Measurements from ENCODE around the gene LZTS2.

Gene LZTS2

DNA sequence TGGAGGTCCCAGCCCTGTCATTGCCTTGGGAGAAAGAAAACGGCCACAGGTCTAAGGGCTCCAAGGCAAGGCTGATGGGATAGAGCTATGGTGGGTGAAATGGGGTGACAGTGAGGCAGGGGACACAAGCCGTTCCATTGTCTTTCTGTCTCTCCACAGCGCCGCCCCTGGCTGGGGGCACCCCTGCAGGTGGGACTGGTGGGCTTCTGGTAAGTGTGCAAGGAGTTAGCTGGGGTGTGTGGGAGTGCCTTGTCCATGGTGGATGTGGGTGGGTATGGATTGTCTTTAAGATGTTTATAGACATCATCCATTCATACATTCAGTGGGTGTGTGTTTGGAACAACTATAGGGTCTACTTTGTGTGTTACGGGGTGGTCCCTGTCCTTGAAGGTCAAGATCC lies 38.9 kb downstream of the LZTS2 start:
- Histone ChIP-seq H3K4me2 (ENCODE audit: low read depth, low read length, poor library complexity, severe bottlenecking) (no peak overlapping the region), H4K20me1 (ENCODE audit: insufficient read depth, low read length, poor library complexity, severe bottlenecking) (no peaks in the 10 kb centered on the region), H3F3A (ENCODE audit: low read depth) (peaks cover 5% of the 10 kb centered on the region; the same call in 1 of the 2 replicates), H3K4me1 (ENCODE audit: insufficient read depth, low read length, poor library complexity, severe bottlenecking) (peaks cover 24% of the 10 kb centered on the region), H3K36me3 (ENCODE audit: insufficient read depth, low read length) (peaks cover 12% of the 10 kb centered on the region; the same call in 1 of the 2 replicates), H2AFZ (ENCODE audit: low read length) (no peak overlapping the region), H3K9me3 (ENCODE audit: insufficient read depth, low read depth, low read length) (no peaks in the 10 kb centered on the region), H3K9ac (ENCODE audit: low read depth, low read length, poor library complexity, severe bottlenecking) (no peak overlapping the region), H3K27me3 (ENCODE audit: insufficient read depth, low read length, poor library complexity, severe bottlenecking) (no peaks in the 10 kb centered on the region), H3K9me2 (replicated peaks; ENCODE audit: low read depth, low read length) (no peaks in the 10 kb centered on the region), H3K79me2 (ENCODE audit: insufficient read depth, low read length) (no peaks in the 10 kb centered on the region; the same call in 1 of the 2 replicates), H3K4me3 (ENCODE audit: low read length, poor library complexity, severe bottlenecking) (no peak overlapping the region)
- no peak for TF ChIP-seq EZH2phosphoT487 (IDR thresholded peaks at IDR 0.05; ENCODE audit: borderline replicate concordance)
- TF ChIP-seq, protein P1, sequence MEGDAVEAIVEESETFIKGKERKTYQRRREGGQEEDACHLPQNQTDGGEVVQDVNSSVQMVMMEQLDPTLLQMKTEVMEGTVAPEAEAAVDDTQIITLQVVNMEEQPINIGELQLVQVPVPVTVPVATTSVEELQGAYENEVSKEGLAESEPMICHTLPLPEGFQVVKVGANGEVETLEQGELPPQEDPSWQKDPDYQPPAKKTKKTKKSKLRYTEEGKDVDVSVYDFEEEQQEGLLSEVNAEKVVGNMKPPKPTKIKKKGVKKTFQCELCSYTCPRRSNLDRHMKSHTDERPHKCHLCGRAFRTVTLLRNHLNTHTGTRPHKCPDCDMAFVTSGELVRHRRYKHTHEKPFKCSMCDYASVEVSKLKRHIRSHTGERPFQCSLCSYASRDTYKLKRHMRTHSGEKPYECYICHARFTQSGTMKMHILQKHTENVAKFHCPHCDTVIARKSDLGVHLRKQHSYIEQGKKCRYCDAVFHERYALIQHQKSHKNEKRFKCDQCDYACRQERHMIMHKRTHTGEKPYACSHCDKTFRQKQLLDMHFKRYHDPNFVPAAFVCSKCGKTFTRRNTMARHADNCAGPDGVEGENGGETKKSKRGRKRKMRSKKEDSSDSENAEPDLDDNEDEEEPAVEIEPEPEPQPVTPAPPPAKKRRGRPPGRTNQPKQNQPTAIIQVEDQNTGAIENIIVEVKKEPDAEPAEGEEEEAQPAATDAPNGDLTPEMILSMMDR (conservative IDR thresholded peaks at IDR 0.05; ENCODE audit: low read length) = no peak; the same call in 1 of the 2 replicates

- H3K9me3 ChIP-seq (ENCODE audit: insufficient read depth, low read depth, low read length) = no peaks in the 10 kb centered on the region
- TF ChIP-seq EZH2phosphoT487 (IDR thresholded peaks at IDR 0.05; ENCODE audit: borderline replicate concordance) = no peak
- TF ChIP-seq, protein P1 (conservative IDR thresholded peaks at IDR 0.05; ENCODE audit: low read length) = no peak
Measured at GRCh38 chr10:101040061-101040460, 40.5 kb downstream of the LZTS2 start.

DNA sequence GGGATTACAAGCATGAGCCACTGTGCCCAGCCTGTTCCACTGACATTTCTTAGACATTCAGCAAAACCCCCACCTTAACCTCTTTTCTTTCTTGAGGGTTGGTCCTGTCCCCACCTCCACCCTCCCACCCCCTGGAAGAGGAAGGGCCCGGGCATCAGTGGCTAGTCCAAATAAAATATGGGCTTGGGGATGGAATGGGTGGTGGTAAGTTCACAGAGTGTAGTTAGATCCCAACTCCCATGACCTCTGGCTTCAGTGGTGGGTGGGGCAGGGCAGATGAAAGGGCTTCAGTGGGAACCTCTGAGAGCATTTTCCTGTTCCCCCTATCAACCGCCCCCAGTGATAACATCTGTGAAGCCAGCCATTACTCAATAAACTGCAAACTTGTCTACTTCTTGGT lies 41.2 kb downstream of the LZTS2 start:
- no peak overlapping the region for H3K9ac ChIP-seq (ENCODE audit: low read depth, low read length, poor library complexity, severe bottlenecking)
- H4K20me1 ChIP-seq (ENCODE audit: insufficient read depth, low read length, poor library complexity, severe bottlenecking) = no peaks in the 10 kb centered on the region
- no peaks in the 10 kb centered on the region; the same call in 1 of the 2 replicates for H3K79me2 ChIP-seq (ENCODE audit: insufficient read depth, low read length)
- peaks cover 12% of the 10 kb centered on the region; the same call in 1 of the 2 replicates for H3K36me3 ChIP-seq (ENCODE audit: insufficient read depth, low read length)
- H2AFZ ChIP-seq (ENCODE audit: low read length) = no peak overlapping the region
- H3K4me1 ChIP-seq (ENCODE audit: insufficient read depth, low read length, poor library complexity, severe bottlenecking) = peaks cover 22% of the 10 kb centered on the region
- H3K4me2 ChIP-seq (ENCODE audit: low read depth, low read length, poor library complexity, severe bottlenecking) = no peak overlapping the region
- no peak overlapping the region for H3K4me3 ChIP-seq (ENCODE audit: low read length, poor library complexity, severe bottlenecking)
- H3K9me2 ChIP-seq (replicated peaks; ENCODE audit: low read depth, low read length) = no peaks in the 10 kb centered on the region
- H3K9me3 ChIP-seq (ENCODE audit: insufficient read depth, low read depth, low read length) = no peaks in the 10 kb centered on the region
- peaks cover 5% of the 10 kb centered on the region; the same call in 1 of the 2 replicates for H3F3A ChIP-seq (ENCODE audit: low read depth)
- TF ChIP-seq, protein P1 (conservative IDR thresholded peaks at IDR 0.05; ENCODE audit: low read length) = no peak
- TF ChIP-seq EZH2phosphoT487 (IDR thresholded peaks at IDR 0.05; ENCODE audit: borderline replicate concordance) = no peak
- no peaks in the 10 kb centered on the region for H3K27me3 ChIP-seq (ENCODE audit: insufficient read depth, low read length, poor library complexity, severe bottlenecking)

More at GRCh38 chr10:101040061-101040460, 40.5 kb downstream of the LZTS2 start:
- H3K79me2 ChIP-seq (ENCODE audit: insufficient read depth, low read length) = no peaks in the 10 kb centered on the region; the same call in 1 of the 2 replicates
- no peak overlapping the region for H3K4me3 ChIP-seq (ENCODE audit: low read length, poor library complexity, severe bottlenecking)
- H4K20me1 ChIP-seq (ENCODE audit: insufficient read depth, low read length, poor library complexity, severe bottlenecking) = no peaks in the 10 kb centered on the region
- peaks cover 12% of the 10 kb centered on the region; the same call in 1 of the 2 replicates for H3K36me3 ChIP-seq (ENCODE audit: insufficient read depth, low read length)
- no peak overlapping the region for H2AFZ ChIP-seq (ENCODE audit: low read length)
- H3K4me2 ChIP-seq (ENCODE audit: low read depth, low read length, poor library complexity, severe bottlenecking) = no peak overlapping the region
- H3K9ac ChIP-seq (ENCODE audit: low read depth, low read length, poor library complexity, severe bottlenecking) = no peak overlapping the region
- peaks cover 22% of the 10 kb centered on the region for H3K4me1 ChIP-seq (ENCODE audit: insufficient read depth, low read length, poor library complexity, severe bottlenecking)
- peaks cover 5% of the 10 kb centered on the region; the same call in 1 of the 2 replicates for H3F3A ChIP-seq (ENCODE audit: low read depth)
- H3K27me3 ChIP-seq (ENCODE audit: insufficient read depth, low read length, poor library complexity, severe bottlenecking) = no peaks in the 10 kb centered on the region
- H3K9me2 ChIP-seq (replicated peaks; ENCODE audit: low read depth, low read length) = no peaks in the 10 kb centered on the region
